GM18526 (cell line): ENCODE results near the gene VCPKMT.

Source experiments
- POLR2A ChIP-seq: IDR thresholded peaks from 3 replicates; pipeline ENCODE4 v1.6.1; 2011; ENCODE audit not compliant: insufficient read length; ENCODE audit errors: extremely low read depth

Gene VCPKMT

DNA sequence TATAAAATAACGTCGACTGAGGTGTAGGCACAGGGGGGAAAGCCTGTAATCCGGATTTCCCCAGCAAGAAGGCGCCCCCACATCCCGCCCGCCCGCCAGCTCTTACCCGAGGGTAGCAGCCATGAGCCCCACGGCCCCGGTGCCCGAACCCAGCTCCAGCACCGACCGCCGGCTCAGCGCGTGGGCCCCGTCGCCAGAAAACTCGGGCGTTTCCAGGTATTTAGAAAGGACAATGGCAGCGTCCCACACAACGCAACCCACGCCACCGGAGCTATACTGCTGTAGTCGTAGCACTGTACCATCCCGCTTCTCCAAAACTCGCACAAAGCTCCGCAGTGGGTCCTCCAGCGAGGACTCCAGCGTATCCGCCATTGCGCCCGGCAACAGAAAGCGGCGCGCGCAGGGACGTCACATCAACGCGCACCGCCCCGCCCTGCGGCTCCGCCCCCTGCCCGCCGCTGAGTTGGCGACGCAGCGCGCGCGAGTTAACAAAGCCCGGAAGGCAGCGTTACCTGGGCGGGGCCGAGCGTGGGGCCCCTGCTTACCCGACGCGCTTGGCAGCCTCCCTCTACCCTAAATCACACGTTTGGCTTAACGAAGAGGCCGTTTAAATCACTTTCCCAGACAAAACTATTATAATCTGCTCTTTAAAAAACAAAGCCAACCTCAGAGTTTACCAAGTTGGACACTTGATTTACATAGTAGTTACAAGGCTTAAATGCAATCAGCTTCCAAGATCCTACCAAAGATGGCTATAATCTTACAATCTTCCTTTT lies at the start of gene VCPKMT:
TSS of gene VCPKMT (minus strand) at position 392 of the 776 bp plus-strand sequence. CDS start at position 372, 20 bp downstream.
- peak; percentile 93 for TF ChIP-seq POLR2A

- TF ChIP-seq POLR2A = no peak
These were observed 39.7 kb upstream of the VCPKMT start for GRCh38 chr14:50156111-50156510.

DNA sequence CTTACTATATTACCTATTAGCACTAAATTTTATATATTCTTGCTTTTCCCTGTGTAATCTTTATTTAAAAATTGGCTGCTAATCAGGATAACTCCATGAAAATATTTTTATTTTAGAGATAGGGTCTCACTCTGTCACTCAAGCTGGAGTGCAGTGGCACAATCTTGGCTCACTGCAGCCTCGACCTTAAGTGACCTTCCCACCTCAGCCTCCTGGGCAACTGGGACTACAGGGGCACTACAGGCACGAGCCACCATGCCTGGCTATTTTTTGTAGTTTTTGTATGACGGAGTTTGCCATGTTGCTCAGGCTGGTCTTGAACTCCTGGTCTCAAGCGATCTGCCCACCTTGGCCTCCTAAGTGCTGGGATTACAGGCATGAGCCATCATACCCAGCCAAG lies 32.4 kb upstream of the VCPKMT start:
- no peak for TF ChIP-seq POLR2A

DNA sequence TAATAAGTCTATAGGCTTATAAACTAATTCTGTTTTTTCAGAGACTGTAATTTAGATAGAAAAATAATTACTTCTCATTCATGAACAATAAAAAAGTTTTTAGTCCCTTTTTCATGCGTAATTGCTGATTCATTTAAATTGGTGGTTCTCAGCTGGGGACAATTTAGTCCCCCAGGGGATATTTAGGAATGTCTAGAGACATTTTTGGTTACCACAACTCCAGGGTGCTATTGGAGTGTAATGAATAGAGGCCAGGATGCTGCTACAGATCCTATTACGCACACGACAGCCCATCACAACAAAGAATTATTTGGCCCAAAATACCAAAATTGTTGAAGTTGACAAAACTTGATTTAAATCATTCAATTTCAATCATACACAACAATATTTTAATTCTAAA lies 22.8 kb upstream of the VCPKMT start:
- no peak for TF ChIP-seq POLR2A

DNA sequence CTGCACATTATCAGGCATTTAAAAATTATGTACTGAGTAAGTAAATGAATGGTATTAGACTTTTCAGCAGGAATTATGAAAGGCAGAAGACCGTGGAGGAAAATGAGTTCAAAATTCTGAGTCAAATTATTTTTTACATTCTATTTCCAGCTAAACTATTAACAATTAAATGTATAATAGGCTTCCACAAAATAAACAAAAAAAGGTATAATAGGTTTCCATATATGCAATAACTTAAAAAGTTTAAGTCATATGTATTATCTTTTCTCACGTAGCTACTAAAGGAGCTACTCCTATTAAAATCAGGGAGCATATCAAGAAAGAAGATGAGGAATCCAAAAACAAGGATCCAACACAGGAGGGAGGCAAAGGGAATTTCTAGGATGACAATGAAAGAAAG lies 11.4 kb upstream of the VCPKMT start:
- TF ChIP-seq POLR2A = no peak

DNA sequence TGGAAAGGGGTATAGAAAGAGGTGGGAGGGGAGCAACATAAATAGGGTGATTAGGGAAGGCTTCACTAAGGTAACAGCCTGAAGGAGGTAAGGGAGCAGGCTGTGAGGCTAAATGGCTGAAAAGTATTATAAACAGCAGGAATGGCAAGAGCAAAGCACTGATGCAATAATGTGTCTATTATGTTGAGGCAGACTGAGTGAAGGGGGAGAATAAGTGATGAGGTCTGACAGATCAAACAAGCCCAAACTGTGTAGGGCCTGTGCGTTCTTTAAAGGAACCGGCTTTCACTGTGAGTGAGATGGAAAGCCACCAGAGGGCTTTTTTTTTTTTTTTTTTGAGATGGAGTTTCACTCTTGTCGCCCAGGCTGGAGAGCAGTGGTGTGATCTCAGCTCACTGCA lies 6.7 kb upstream of the VCPKMT start:
- TF ChIP-seq POLR2A = no peak

GRCh38 chr14:50122291-50122690 lies 5.9 kb upstream of the VCPKMT start:
- TF ChIP-seq POLR2A = no peak

DNA sequence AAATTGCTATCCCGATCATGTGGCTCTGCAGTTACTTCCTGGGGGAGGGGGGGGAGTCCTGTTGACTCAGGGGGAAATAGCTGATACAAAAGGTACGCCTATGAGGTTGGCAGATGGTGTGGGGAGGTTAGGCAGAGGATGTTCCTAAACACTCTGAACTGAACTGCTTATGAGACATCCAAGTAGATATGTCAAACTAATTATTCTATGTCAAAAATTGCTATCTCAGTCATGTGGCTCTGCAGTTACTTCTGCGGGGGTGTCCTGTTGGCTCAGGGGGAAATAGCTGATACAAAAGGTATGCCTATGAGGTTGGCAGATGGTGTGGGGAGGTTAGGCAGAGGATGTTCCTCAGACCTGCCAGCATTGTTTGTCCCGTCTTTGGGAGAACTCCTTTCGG lies 5.1 kb upstream of the VCPKMT start:
- TF ChIP-seq POLR2A = no peak

DNA sequence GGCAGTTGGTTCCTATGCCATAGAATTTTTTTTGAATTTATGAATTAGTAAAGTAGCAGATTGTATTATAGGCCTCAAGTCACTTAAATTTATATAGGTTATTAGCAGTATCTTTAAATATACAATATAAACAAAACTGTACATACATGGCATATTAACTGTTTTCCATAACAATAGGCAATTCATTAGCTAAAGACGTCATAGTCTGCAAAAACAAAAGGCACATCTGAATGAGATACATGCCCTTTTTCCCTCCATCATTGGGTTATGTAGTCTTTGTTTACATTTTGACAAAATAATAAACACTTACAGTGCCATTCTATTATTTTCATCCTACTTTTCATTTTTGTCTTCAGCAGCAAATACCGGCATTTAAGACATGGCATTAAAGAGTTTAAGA lies 1.1 kb upstream of the VCPKMT start:
- TF ChIP-seq POLR2A = no peak

DNA sequence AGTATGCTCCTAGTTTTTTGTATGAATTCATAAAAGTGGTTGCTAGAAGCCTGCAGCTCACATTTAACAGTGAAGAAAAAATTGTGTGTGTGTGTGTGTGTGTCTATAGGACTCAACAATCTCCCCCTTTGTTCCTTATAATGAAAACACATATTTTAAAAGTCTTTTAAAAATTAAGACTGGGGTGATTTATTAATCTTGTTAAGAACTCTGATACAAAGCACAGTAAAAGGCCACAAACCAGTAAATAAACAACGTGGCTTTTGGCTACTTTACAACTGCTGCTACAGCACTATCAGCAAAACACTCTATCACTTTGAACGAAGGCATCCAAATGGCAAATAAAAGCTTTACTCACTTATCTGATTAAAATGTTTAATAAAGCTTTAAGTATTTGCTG lies 594 bp upstream of the VCPKMT start:
- no peak for TF ChIP-seq POLR2A

- TF ChIP-seq POLR2A = no peak
These were observed 2.9 kb downstream of the VCPKMT start for GRCh38 chr14:50113381-50114035.

DNA sequence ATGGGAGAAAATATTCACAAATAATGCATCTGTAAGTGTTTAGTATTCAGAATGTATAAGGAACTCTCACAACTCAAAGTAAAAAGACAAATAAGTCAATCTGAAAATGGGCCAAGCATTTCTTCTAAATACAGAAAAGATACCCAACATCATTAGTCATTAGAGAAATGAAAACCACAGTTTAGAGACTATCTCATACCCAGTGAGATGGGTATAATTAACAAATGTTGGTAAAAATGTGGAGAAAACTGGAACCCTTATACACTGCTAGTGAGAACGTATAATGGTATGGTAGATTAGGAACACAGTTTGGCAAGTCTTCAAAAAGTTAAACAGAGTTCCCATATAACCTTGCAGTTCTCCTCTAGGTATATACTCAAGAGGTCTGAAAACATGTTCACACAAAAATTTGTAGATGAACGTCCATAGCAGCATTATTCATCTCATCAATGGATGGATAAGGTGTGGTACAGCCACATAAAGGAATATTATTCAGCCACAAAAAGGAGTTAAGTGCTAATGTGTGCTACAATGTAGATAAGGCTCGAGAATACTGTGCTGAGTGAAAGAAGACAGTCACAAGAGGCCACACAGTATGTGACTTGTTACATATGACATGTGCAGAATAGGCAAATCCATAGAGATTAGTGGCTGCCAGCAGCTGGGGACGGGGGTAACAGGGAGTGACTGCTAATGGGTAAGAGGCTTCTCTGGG lies 5.9 kb downstream of the VCPKMT start:
- no peak for TF ChIP-seq POLR2A

DNA sequence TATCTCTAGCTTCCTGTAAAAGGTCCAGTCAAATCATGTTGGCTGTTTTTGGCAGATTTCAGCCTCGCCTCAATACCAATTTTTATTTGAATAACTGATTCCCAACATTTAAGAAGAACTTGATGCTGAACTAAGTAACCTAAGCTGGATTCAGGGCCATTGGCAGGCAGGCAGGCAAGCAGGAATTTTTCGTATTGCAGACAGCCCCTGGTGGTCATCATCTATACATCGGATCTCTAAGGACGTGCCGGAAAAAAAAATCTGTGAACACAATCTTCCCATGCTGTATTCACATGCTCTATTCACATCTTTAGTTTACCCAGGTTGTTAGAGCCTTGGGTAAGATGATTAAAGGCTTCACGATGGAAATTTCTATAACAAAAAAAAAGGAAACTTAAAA lies 7.0 kb downstream of the VCPKMT start:
- TF ChIP-seq POLR2A = no peak

- no peak for TF ChIP-seq POLR2A
These were observed 8.5 kb downstream of the VCPKMT start for GRCh38 chr14:50107850-50108249.

DNA sequence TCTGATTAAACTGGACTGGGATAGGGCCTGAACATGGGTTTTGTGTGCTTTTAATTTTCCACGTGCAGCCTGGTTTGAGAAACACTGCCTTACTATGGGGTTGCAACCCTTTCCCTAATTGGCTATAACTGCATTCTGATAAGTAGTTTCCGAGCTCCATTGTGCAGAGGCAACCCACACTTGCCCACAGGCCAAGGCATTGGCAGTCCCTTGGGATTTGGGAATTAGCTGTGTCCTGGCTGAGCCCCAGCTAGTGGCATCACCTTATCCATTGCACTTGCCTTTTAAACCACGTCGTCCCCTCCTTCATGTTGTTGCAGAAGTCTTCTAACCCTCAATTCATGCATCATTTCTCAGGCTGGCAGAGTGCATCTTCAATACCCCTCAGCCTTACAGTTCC lies 10.2 kb downstream of the VCPKMT start:
- TF ChIP-seq POLR2A = no peak

- no peak for TF ChIP-seq POLR2A
These were observed 12.8 kb downstream of the VCPKMT start for GRCh38 chr14:50103558-50103957.
